Measurements from ENCODE around the gene ADAM12.
"Not testable (repeated sequence)": the region's sequence is repeated elsewhere in the genome, so short reads cannot be mapped to it uniquely, and the experiment has no call there.

The ADAM12 gene

GRCh38 chr10:125983656-125984055 lies 404.6 kb downstream of the ADAM12 start:
- no peaks in the 10 kb centered on the region for H3K36me3 ChIP-seq (ENCODE audit: insufficient read depth, low read length)
- no peaks in the 10 kb centered on the region for H3K4me1 ChIP-seq (ENCODE audit: control insufficient read depth, insufficient read depth, low read length, unreplicated experiment)
- H3K79me2 ChIP-seq (ENCODE audit: control insufficient read depth, insufficient read depth, low read length, unreplicated experiment): no peaks in the 10 kb centered on the region
- no peak overlapping the region for H2AFZ ChIP-seq (ENCODE audit: low read length, unreplicated experiment)
- no peak overlapping the region for H3K27ac ChIP-seq (ENCODE audit: low read depth, low read length)
- no peak overlapping the region for H3K4me3 ChIP-seq (ENCODE audit: low read depth, low read length)
- no peaks in the 10 kb centered on the region for H3K27me3 ChIP-seq (ENCODE audit: insufficient read depth, low read length)

GRCh38 chr10:125983161-125983560 lies 405.1 kb downstream of the ADAM12 start:
- H3K79me2 ChIP-seq (ENCODE audit: control insufficient read depth, insufficient read depth, low read length, unreplicated experiment): no peaks in the 10 kb centered on the region
- H2AFZ ChIP-seq (ENCODE audit: low read length, unreplicated experiment): no peak overlapping the region
- no peaks in the 10 kb centered on the region for H3K4me1 ChIP-seq (ENCODE audit: control insufficient read depth, insufficient read depth, low read length, unreplicated experiment)
- no peak overlapping the region for H3K4me3 ChIP-seq (ENCODE audit: low read depth, low read length)
- no peaks in the 10 kb centered on the region for H3K27me3 ChIP-seq (ENCODE audit: insufficient read depth, low read length)
- no peaks in the 10 kb centered on the region for H3K36me3 ChIP-seq (ENCODE audit: insufficient read depth, low read length)
- no peak overlapping the region for H3K27ac ChIP-seq (ENCODE audit: low read depth, low read length)

- no peak overlapping the region for H3K27ac ChIP-seq (ENCODE audit: low read depth, low read length)
- no peak overlapping the region for H2AFZ ChIP-seq (ENCODE audit: low read length, unreplicated experiment)
- no peaks in the 10 kb centered on the region for H3K27me3 ChIP-seq (ENCODE audit: insufficient read depth, low read length)
- H3K36me3 ChIP-seq (ENCODE audit: insufficient read depth, low read length): no peaks in the 10 kb centered on the region
- H3K4me3 ChIP-seq (ENCODE audit: low read depth, low read length): no peak overlapping the region
- H3K4me1 ChIP-seq (ENCODE audit: control insufficient read depth, insufficient read depth, low read length, unreplicated experiment): no peaks in the 10 kb centered on the region
- no peaks in the 10 kb centered on the region for H3K79me2 ChIP-seq (ENCODE audit: control insufficient read depth, insufficient read depth, low read length, unreplicated experiment)
These were observed 405.9 kb downstream of the ADAM12 start for GRCh38 chr10:125982260-125982948.

GRCh38 chr10:125980521-125981035 lies 407.7 kb downstream of the ADAM12 start:
- Histone ChIP-seq H3K27me3 (ENCODE audit: insufficient read depth, low read length) (no peaks in the 10 kb centered on the region), H3K27ac (ENCODE audit: low read depth, low read length) (no peak overlapping the region), H3K4me1 (ENCODE audit: control insufficient read depth, insufficient read depth, low read length, unreplicated experiment) (no peaks in the 10 kb centered on the region), H3K4me3 (ENCODE audit: low read depth, low read length) (no peak overlapping the region), H3K79me2 (ENCODE audit: control insufficient read depth, insufficient read depth, low read length, unreplicated experiment) (no peaks in the 10 kb centered on the region), H3K36me3 (ENCODE audit: insufficient read depth, low read length) (no peaks in the 10 kb centered on the region), H2AFZ (ENCODE audit: low read length, unreplicated experiment) (no peak overlapping the region)

- Histone ChIP-seq H3K36me3 (ENCODE audit: insufficient read depth, low read length) (no peaks in the 10 kb centered on the region), H3K79me2 (ENCODE audit: control insufficient read depth, insufficient read depth, low read length, unreplicated experiment) (no peaks in the 10 kb centered on the region), H3K27me3 (ENCODE audit: insufficient read depth, low read length) (no peaks in the 10 kb centered on the region), H3K4me3 (ENCODE audit: low read depth, low read length) (no peak overlapping the region), H3K27ac (ENCODE audit: low read depth, low read length) (no peak overlapping the region), H3K4me1 (ENCODE audit: control insufficient read depth, insufficient read depth, low read length, unreplicated experiment) (no peaks in the 10 kb centered on the region), H2AFZ (ENCODE audit: low read length, unreplicated experiment) (no peak overlapping the region)
These were observed 408.3 kb downstream of the ADAM12 start for GRCh38 chr10:125979976-125980375.

- no peak overlapping the region for H2AFZ ChIP-seq (ENCODE audit: low read length, unreplicated experiment)
- H3K79me2 ChIP-seq (ENCODE audit: control insufficient read depth, insufficient read depth, low read length, unreplicated experiment): no peaks in the 10 kb centered on the region
- H3K4me1 ChIP-seq (ENCODE audit: control insufficient read depth, insufficient read depth, low read length, unreplicated experiment): peaks cover 10% of the 10 kb centered on the region
- H3K27me3 ChIP-seq (ENCODE audit: insufficient read depth, low read length): no peaks in the 10 kb centered on the region
- H3K36me3 ChIP-seq (ENCODE audit: insufficient read depth, low read length): no peaks in the 10 kb centered on the region
- H3K4me3 ChIP-seq (ENCODE audit: low read depth, low read length): no peak overlapping the region
- H3K27ac ChIP-seq (ENCODE audit: low read depth, low read length): no peak overlapping the region
These were observed 411.2 kb downstream of the ADAM12 start for GRCh38 chr10:125976960-125977605.

- not testable (repeated sequence) for H3K27me3 ChIP-seq (ENCODE audit: insufficient read depth, low read length); H2AFZ ChIP-seq (ENCODE audit: low read length, unreplicated experiment); H3K27ac ChIP-seq (ENCODE audit: low read depth, low read length); H3K4me3 ChIP-seq (ENCODE audit: low read depth, low read length); H3K36me3 ChIP-seq (ENCODE audit: insufficient read depth, low read length); H3K79me2 ChIP-seq (ENCODE audit: control insufficient read depth, insufficient read depth, low read length, unreplicated experiment)
- peaks cover 10% of the 10 kb centered on the region for H3K4me1 ChIP-seq (ENCODE audit: control insufficient read depth, insufficient read depth, low read length, unreplicated experiment)
These were observed 418.1 kb downstream of the ADAM12 start for GRCh38 chr10:125970077-125970630.

GRCh38 chr10:125967533-125967932 lies 420.7 kb downstream of the ADAM12 start:
- Histone ChIP-seq H3K27me3 (ENCODE audit: insufficient read depth, low read length) (peaks cover 7% of the 10 kb centered on the region; the same call in 1 of the 2 replicates), H3K79me2 (ENCODE audit: control insufficient read depth, insufficient read depth, low read length, unreplicated experiment) (no peaks in the 10 kb centered on the region), H3K4me3 (ENCODE audit: low read depth, low read length) (no peak overlapping the region), H3K4me1 (ENCODE audit: control insufficient read depth, insufficient read depth, low read length, unreplicated experiment) (no peaks in the 10 kb centered on the region), H3K36me3 (ENCODE audit: insufficient read depth, low read length) (no peaks in the 10 kb centered on the region), H2AFZ (ENCODE audit: low read length, unreplicated experiment) (no peak overlapping the region), H3K27ac (ENCODE audit: low read depth, low read length) (no peak overlapping the region)

- H3K4me3 ChIP-seq (ENCODE audit: low read depth, low read length): no peak overlapping the region
- H3K36me3 ChIP-seq (ENCODE audit: insufficient read depth, low read length): no peaks in the 10 kb centered on the region
- no peak overlapping the region for H3K27ac ChIP-seq (ENCODE audit: low read depth, low read length)
- H3K4me1 ChIP-seq (ENCODE audit: control insufficient read depth, insufficient read depth, low read length, unreplicated experiment): no peaks in the 10 kb centered on the region
- H3K79me2 ChIP-seq (ENCODE audit: control insufficient read depth, insufficient read depth, low read length, unreplicated experiment): no peaks in the 10 kb centered on the region
- peaks cover 7% of the 10 kb centered on the region; the same call in 1 of the 2 replicates for H3K27me3 ChIP-seq (ENCODE audit: insufficient read depth, low read length)
- H2AFZ ChIP-seq (ENCODE audit: low read length, unreplicated experiment): no peak overlapping the region
These were observed 423.7 kb downstream of the ADAM12 start for GRCh38 chr10:125964558-125964957.
